H9 (cell line): ENCODE results near the gene ZDHHC3. TPM values are rescaled to one million over a fixed set of nuclear protein-coding genes. Genes with fewer than 3 reads are reported as not detected.

Experiments used
- DNase-seq: peaks from one replicate; pipeline ENCODE4 v3.0.0-alpha.2; 2017
- H2AFZ ChIP-seq: one replicate; pipeline ENCODE4 v1.6.1; 2013; ENCODE audit warnings: mild to moderate bottlenecking, low read length, control low read depth, moderate library complexity
- H2AK5ac ChIP-seq: 2 replicates; pipeline ENCODE4 v1.6.1; 2013; ENCODE audit warnings: low read length, control low read depth, mixed read lengths; ENCODE audit not compliant: insufficient read length
- H2BK120ac ChIP-seq: one replicate; pipeline ENCODE4 v1.6.1; 2013; ENCODE audit warnings: low read depth, mild to moderate bottlenecking, low read length, control low read depth, inconsistent platforms; ENCODE audit not compliant: poor library complexity, severe bottlenecking
- H2BK12ac ChIP-seq: 2 replicates; pipeline ENCODE4 v1.6.1; 2013; ENCODE audit warnings: low read length, control low read depth, mixed read lengths, low read depth; ENCODE audit not compliant: insufficient read length
- H2BK15ac ChIP-seq: 2 replicates; pipeline ENCODE4 v1.6.1; 2013; ENCODE audit warnings: low read depth, low read length, control low read depth
- H2BK20ac ChIP-seq: one replicate; pipeline ENCODE4 v1.6.1; 2013; ENCODE audit warnings: low read depth, mild to moderate bottlenecking, low read length, control low read depth, inconsistent platforms; ENCODE audit not compliant: poor library complexity, severe bottlenecking
- H2BK5ac ChIP-seq: 2 replicates; pipeline ENCODE4 v1.6.1; 2013; ENCODE audit warnings: low read length, control low read depth, mixed read lengths; ENCODE audit not compliant: insufficient read length
- H3K14ac ChIP-seq: 2 replicates; pipeline ENCODE4 v1.6.1; 2013; ENCODE audit warnings: low read length, control low read depth; ENCODE audit not compliant: insufficient read depth
- H3K18ac ChIP-seq: 2 replicates; pipeline ENCODE4 v1.6.1; 2013; ENCODE audit warnings: low read depth, mild to moderate bottlenecking, mixed read lengths, low read length, control low read depth; ENCODE audit not compliant: insufficient read length
- H3K23ac ChIP-seq: 2 replicates; pipeline ENCODE4 v1.6.1; 2013; ENCODE audit warnings: low read length, control low read depth, mixed read lengths, low read depth; ENCODE audit not compliant: insufficient read length
- H3K23me2 ChIP-seq: 2 replicates; pipeline ENCODE4 v1.6.1; 2013; ENCODE audit warnings: low read depth, mild to moderate bottlenecking, mixed read lengths, low read length, control low read depth; ENCODE audit not compliant: insufficient read length, poor library complexity, severe bottlenecking
- H3K27ac ChIP-seq: 2 replicates; pipeline ENCODE4 v1.5.1; 2013; ENCODE audit warnings: low read length, control low read depth, mixed read lengths, low read depth; ENCODE audit not compliant: insufficient read length
- H3K27me3 ChIP-seq: 2 replicates; pipeline ENCODE4 v1.6.1; 2013; ENCODE audit warnings: low read length, control low read depth, inconsistent platforms; ENCODE audit not compliant: insufficient read depth
- H3K4ac ChIP-seq: 2 replicates; pipeline ENCODE4 v1.6.1; 2013; ENCODE audit warnings: low read depth, mild to moderate bottlenecking, control low read depth, inconsistent platforms, low read length, moderate library complexity
- H3K4me1 ChIP-seq: 2 replicates; pipeline ENCODE4 v1.6.1; 2013; ENCODE audit warnings: low read length, control low read depth, inconsistent platforms; ENCODE audit not compliant: insufficient read depth
- H3K4me2 ChIP-seq: 2 replicates; pipeline ENCODE4 v1.6.1; 2013; ENCODE audit warnings: low read length, control low read depth, mixed read lengths; ENCODE audit not compliant: insufficient read length, insufficient read depth
- H3K56ac ChIP-seq: 2 replicates; pipeline ENCODE4 v1.6.1; 2013; ENCODE audit warnings: low read depth, mild to moderate bottlenecking, mixed read lengths, low read length, control low read depth; ENCODE audit not compliant: insufficient read length
- H3K79me1 ChIP-seq: 2 replicates; pipeline ENCODE4 v1.6.1; 2013; ENCODE audit warnings: low read depth, mild to moderate bottlenecking, moderate library complexity, low read length, control low read depth, inconsistent platforms; ENCODE audit not compliant: insufficient read depth, poor library complexity, severe bottlenecking
- H3K79me2 ChIP-seq: 2 replicates; pipeline ENCODE4 v1.6.1; 2013; ENCODE audit warnings: low read length, control low read depth, inconsistent platforms; ENCODE audit not compliant: insufficient read depth
- H3K9ac ChIP-seq: 2 replicates; pipeline ENCODE4 v1.6.1; 2013; ENCODE audit warnings: low read length, control low read depth, mixed read lengths; ENCODE audit not compliant: insufficient read length; ENCODE audit errors: extremely low read depth
- H3K9me3 ChIP-seq: one replicate; pipeline ENCODE4 v1.6.1; 2013; ENCODE audit warnings: low read depth, low read length, inconsistent platforms; ENCODE audit not compliant: control insufficient read depth
- H3T11ph ChIP-seq: one replicate; pipeline ENCODE4 v1.6.1; 2013; ENCODE audit warnings: mild to moderate bottlenecking, low read length, control low read depth, inconsistent platforms
- H4K20me1 ChIP-seq: one replicate; pipeline ENCODE4 v1.6.1; 2013; ENCODE audit not compliant: control insufficient read depth, insufficient read length, insufficient read depth
- H4K5ac ChIP-seq: 2 replicates; pipeline ENCODE4 v1.6.1; 2013; ENCODE audit warnings: low read depth, mild to moderate bottlenecking, mixed read lengths, low read length, control low read depth; ENCODE audit not compliant: insufficient read length
- H4K8ac ChIP-seq: replicated peaks from 2 replicates; pipeline ENCODE4 v1.6.1; 2013; ENCODE audit warnings: low read length, control low read depth, mixed read lengths, low read depth; ENCODE audit not compliant: insufficient read length
- H4K91ac ChIP-seq: 2 replicates; pipeline ENCODE4 v1.6.1; 2013; ENCODE audit warnings: low read depth, mild to moderate bottlenecking, moderate library complexity, mixed read lengths, low read length, control low read depth; ENCODE audit not compliant: insufficient read length
- H3K27ac Mint-ChIP-seq, 3 experiments: 2 replicates in 2 of 3; 3 replicates in 1 of 3; pipeline ENCODE4 v1.8.0; 2020 to 2021; ENCODE audit warnings: mixed read lengths in 3 of 3, mild to moderate bottlenecking in 1 of 3, moderate library complexity in 1 of 3
- H3K27me3 Mint-ChIP-seq: 2 replicates; pipeline ENCODE4 v1.8.0; 2021; ENCODE audit warnings: low read depth, mild to moderate bottlenecking, moderate library complexity, mixed read lengths
- H3K36me3 Mint-ChIP-seq, 3 experiments: 2 replicates in 2 of 3; 3 replicates in 1 of 3; pipeline ENCODE4 v1.8.0; 2020 to 2021; ENCODE audit warnings: low read depth in 3 of 3, mixed read lengths in 3 of 3; ENCODE audit not compliant: insufficient read depth in 1 of 3
- H3K4me1 Mint-ChIP-seq, 2 experiments: 2 replicates each; pipeline ENCODE4 v1.8.0; 2020; ENCODE audit warnings: mixed read lengths in 2 of 2
- H3K4me3 Mint-ChIP-seq, 2 experiments: 2 replicates in 1 of 2; 3 replicates in 1 of 2; pipeline ENCODE4 v1.8.0; 2020 to 2021; ENCODE audit warnings: mild to moderate bottlenecking in 2 of 2, mixed read lengths in 2 of 2, moderate library complexity in 1 of 2
- H3K9me3 Mint-ChIP-seq, 2 experiments: 2 replicates in 1 of 2; 3 replicates in 1 of 2; pipeline ENCODE4 v1.8.0; 2020; ENCODE audit warnings: mild to moderate bottlenecking in 2 of 2, mixed read lengths in 2 of 2, moderate library complexity in 1 of 2
- CTCF ChIP-seq: fragments of 200-600 bp; sonication (generic); conservative IDR thresholded peaks from 3 replicates; pipeline ENCODE4 v1.8.0; 2021; ENCODE audit warnings: antibody characterized with exemption, mild to moderate bottlenecking
- WGBS: extraction: QIAGEN DNeasy Blood & Tissue Kit; methylation state at CpG from one replicate; pipeline ENCODE4 v1.1.7; 2013; ENCODE audit warnings: missing lambda C conversion rate, low lambda C conversion rate, mixed read lengths; ENCODE audit not compliant: insufficient read length; ENCODE audit errors: extremely low coverage; 5-methylcytosine and 5-hydroxymethylcytosine counted together
- total RNA-seq: library from RNA; stranded (reverse); gene quantifications from 2 replicates; pipeline ENCODE4 v1.2.1, GENCODE V29; 2021

The ZDHHC3 gene
- total RNA-seq, 1 experiment from 2014 or later, result 71.3 TPM

DNA sequence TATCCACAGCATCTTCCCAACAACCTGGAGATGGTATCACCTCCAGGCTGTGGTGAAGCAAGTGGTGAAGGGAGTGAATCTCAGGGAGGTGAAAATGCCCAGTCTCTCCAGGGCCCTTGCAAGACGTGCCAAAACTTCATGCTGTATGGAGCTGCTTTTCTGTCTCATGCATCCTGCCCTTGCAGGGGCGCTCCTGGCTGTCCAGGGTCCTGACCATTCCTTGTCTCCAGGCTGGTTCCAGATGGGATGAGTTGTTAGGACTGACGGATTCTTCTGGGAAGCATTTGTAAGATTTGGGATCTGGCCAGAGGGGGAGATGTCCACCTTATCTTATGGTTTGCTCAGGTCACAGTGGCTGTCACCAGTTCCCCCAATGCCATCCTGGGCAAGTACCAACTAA, 85.7 kb downstream of the ZDHHC3 start:
- H3K9me3 ChIP-seq, result no peaks in the 10 kb centered on the region
- no peak overlapping the region for H3K4me2 ChIP-seq
- no peak overlapping the region for H3K18ac ChIP-seq
- no peak overlapping the region for H3K27ac ChIP-seq
- no CpG with 5 or more reads among the region's 3 CpGs for WGBS
- H2AFZ ChIP-seq, result no peak overlapping the region
- peaks cover 9% of the 10 kb centered on the region; the same call in 1 of the 2 replicates for H3K4me1 ChIP-seq
- H2BK5ac ChIP-seq, result no peak overlapping the region
- no peaks in the 10 kb centered on the region; a peak in 1 of 7 replicates for H3K36me3 Mint-ChIP-seq
- no peak overlapping the region for H2BK20ac ChIP-seq
- no peaks in the 10 kb centered on the region for H4K20me1 ChIP-seq
- no peak overlapping the region for H3K23ac ChIP-seq
- H2BK12ac ChIP-seq, result no peak overlapping the region
- H3K79me1 ChIP-seq, result no peaks in the 10 kb centered on the region
- DNase-seq, result no peak
- no peak overlapping the region for H4K91ac ChIP-seq
- H3K4ac ChIP-seq, result no peak overlapping the region
- no peak overlapping the region for H3K14ac ChIP-seq
- no peak overlapping the region for H2AK5ac ChIP-seq
- no peak overlapping the region for H3K56ac ChIP-seq
- no peak overlapping the region for H4K8ac ChIP-seq
- H4K5ac ChIP-seq, result no peak overlapping the region
- H3K27me3 Mint-ChIP-seq, result no peaks in the 10 kb centered on the region
- H3T11ph ChIP-seq, result no peak overlapping the region
- no peaks in the 10 kb centered on the region for H3K9me3 Mint-ChIP-seq
- no peaks in the 10 kb centered on the region for H3K79me2 ChIP-seq
- no peaks in the 10 kb centered on the region for H3K23me2 ChIP-seq
- H3K27ac Mint-ChIP-seq, result no peak overlapping the region
- peaks cover 6 to 18% of the 10 kb centered on the region in 2 experiments; a peak in 3 of 4 replicates for H3K4me1 Mint-ChIP-seq
- no peak overlapping the region for H3K4me3 Mint-ChIP-seq
- no peak overlapping the region for H2BK120ac ChIP-seq
- no peak for TF ChIP-seq CTCF
- no peak overlapping the region for H3K9ac ChIP-seq
- H2BK15ac ChIP-seq, result no peak overlapping the region
- H3K27me3 ChIP-seq, result no peaks in the 10 kb centered on the region; the same call in 1 of the 2 replicates
